GM12864 (cell line): ENCODE results near the gene OPCML.

ENCODE experiments used
- DNase-seq: peaks from one replicate; pipeline ENCODE4 v3.0.0-alpha.2; 2011; ENCODE audit warnings: low read depth
- H3K4me3 ChIP-seq: 2 replicates; pipeline ENCODE4 v1.5.1; 2011; ENCODE audit warnings: mild to moderate bottlenecking, low read depth, low read length, control low read depth
- TF ChIP-seq, protein P1 (sequence below): IDR thresholded peaks from 2 replicates; pipeline ENCODE4 v1.5.1; 2011; ENCODE audit warnings: low read depth, mild to moderate bottlenecking, moderate library complexity, low read length, control low read depth, inconsistent platforms; ENCODE audit errors: missing control alignments

The OPCML gene

DNA sequence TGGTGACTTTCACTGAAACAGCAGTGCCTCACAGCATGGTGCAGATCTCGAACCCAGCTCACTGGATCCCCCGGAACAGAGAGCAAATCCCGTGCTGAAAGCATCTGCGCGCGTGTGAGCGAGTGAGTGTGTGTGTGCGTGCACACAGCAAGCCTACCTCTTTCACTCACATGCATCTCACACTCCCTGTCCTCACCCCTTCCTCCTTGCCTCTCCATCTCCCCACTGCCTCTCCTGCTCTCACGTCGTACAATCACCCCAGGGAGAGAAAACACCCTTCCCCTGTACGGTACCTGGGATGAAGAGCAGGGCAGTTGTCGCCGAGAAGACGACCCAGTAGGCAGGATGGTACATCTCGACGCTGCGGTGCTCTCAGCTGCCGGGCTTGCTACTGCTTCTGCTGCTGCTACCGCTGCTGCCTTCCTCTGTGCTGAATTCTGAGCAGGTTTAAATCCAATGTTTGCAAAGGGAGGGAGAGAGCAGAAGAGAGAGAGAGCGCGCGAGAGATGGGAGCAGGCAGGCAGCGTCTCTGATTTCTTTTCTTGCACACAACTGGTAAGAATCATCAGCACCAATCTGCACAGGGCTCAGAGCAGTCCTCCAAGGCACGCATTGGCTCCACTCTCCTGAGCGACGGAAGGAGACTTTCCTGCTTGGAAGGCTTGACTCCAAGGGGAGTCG is at the start of gene OPCML:
OPCML (minus strand) TSS at position 531 of the 681 bp plus-strand sequence.
- TF ChIP-seq, protein P1, sequence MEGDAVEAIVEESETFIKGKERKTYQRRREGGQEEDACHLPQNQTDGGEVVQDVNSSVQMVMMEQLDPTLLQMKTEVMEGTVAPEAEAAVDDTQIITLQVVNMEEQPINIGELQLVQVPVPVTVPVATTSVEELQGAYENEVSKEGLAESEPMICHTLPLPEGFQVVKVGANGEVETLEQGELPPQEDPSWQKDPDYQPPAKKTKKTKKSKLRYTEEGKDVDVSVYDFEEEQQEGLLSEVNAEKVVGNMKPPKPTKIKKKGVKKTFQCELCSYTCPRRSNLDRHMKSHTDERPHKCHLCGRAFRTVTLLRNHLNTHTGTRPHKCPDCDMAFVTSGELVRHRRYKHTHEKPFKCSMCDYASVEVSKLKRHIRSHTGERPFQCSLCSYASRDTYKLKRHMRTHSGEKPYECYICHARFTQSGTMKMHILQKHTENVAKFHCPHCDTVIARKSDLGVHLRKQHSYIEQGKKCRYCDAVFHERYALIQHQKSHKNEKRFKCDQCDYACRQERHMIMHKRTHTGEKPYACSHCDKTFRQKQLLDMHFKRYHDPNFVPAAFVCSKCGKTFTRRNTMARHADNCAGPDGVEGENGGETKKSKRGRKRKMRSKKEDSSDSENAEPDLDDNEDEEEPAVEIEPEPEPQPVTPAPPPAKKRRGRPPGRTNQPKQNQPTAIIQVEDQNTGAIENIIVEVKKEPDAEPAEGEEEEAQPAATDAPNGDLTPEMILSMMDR: no peak
- DNase-seq: no peak
- H3K4me3 ChIP-seq: no peak within 1 kb of the TSS

DNA sequence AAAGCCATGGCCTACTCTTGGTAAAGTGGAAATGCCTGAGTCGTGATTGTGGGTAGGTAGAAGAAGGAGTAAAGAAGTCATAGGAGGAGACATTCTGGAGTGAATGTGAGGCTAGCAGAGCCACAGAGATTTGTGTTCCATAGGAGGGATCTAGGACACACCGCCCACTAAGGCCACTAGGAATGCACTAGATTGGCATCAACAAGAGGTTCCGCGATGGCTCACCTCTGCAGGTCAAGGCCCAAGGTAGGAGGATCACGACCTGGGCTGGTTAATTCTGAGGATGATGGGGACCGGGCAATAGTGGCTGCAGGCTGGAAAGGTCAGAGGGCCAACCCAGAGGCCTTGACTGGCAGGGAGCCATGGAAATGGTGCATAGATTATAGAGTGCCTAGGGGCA is 48.8 kb upstream of the OPCML start:
- TF ChIP-seq, protein P1: no peak
- DNase-seq: no peak
- H3K4me3 ChIP-seq: no peak overlapping the region

DNA sequence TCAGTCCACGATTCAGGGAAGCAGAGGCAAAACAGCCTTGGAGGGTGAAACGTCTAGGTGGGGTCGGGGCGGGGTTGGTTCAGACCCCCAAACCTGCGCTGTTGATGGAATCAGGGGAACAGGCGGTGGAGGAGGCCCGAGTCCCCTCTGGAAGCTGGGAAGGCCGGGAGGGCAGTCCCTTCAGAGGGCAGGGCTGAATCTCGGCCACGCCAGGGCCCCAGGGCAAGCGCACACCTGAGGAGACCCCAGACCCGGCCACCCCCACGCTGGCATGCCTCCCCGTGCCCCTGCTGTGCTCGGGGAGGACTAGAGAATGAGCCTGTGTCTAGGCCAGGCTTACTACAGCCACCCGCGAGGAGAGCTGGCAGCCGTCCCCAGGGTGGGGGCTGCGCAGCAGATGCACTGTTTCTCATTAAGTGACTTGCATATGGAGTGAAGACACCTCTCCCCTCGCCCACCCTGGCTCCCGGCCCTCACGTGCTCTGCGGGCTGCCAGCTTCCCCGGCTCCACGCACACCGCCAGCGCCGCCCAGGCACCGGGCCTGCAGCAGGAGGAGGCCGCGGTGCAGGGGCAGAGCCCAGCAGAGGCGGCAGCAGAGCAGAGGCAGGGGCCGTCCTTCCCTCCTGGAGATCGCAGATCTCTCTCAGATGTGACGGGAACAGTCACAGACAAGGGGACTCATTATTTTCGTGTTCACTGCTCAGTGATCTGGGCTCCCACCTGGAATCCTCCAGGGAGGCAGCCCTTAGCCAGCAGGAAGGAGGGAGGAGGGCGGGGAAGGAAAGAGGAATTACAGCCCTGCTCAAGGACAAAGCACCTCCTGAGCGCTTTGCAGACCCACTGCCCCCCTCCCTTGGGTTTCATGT is 47.1 kb upstream of the OPCML start:
- TF ChIP-seq, protein P1: no peak
- no peak for DNase-seq
- no peak overlapping the region for H3K4me3 ChIP-seq

DNA sequence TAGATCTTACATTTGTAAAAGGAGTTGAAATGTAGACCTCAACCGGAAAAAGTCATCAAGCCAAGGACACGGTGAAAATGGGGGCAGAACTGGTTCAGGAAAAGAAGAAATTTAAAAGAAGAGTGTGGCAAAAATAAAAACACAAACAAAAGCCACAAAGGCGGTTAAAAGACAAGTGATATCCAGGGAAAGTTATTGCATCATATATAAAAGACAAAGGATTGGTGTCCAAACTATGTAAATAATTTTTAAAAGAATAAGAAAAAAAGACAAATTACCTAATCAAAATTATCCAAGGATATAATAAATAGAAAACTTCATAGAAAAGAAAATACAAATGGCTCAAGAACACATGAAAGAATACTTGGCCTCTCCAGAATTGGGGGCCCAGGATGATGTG is 45.1 kb upstream of the OPCML start:
- no peak for DNase-seq
- TF ChIP-seq, protein P1: no peak
- no peak overlapping the region for H3K4me3 ChIP-seq

DNA sequence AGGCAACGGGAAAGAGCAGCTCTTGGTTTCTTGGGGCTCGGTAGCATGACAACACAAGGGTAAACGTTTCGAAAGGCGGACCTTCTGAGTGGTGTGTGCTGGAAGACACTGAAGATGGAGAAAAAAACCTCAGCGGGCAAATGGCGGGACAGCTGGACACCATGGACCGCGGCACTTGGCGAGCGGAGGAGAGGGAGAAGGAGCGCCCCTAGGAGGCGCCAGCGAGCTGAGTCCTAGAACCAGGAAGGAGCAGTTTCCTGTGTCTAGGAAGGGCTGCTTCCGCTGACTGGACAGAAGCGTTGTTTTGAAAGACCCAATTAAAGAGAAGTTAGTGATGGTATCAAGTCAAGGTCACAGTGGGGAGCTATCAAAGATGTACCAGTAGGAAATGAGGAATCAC is 44.0 kb upstream of the OPCML start:
- H3K4me3 ChIP-seq: no peak overlapping the region
- DNase-seq: no peak
- TF ChIP-seq, protein P1: peak; percentile 52

DNA sequence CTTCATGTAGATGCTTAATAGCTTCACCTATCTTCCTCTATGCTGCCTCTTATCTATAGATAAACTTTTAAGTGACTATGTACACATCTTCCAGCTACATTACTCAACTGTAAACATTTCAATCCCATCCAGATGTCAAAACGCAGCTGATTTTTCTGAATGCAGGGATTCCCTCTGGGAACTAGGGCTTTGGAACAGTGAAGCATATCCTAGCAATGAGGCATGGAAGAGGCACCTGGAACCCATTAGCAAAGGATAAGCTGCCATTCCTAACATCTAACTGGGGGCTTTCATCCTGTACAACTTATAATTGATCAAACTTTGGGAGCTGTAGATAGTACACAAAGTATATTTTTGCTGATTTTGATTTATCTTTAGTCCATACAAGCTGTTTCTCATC is 40.8 kb upstream of the OPCML start:
- TF ChIP-seq, protein P1: no peak
- no peak for DNase-seq
- no peak overlapping the region for H3K4me3 ChIP-seq

DNA sequence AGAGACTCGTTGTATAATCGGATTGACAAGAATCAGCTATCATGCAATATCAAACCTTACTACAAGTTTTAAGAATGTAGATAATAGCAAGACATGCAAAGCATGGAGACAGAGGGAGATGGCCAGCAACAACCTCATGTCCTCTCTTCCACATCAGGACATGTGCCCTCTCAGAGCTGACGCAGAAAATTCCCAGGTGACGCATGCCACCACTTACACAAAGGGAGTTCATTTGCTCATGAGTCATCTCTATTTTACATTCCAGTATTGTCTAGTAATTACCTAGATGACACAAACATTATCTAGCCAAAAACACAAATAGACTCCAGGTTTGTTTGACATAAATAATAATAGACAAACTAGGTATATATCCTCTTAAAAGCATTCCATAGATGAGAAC is 38.1 kb upstream of the OPCML start:
- H3K4me3 ChIP-seq: no peak overlapping the region
- TF ChIP-seq, protein P1: no peak
- no peak for DNase-seq
